Right ventricle myocardium superior (tissue), 1 donor: ENCODE measurements around the gene YARS1. TPM values are rescaled to one million over a fixed set of nuclear protein-coding genes. Genes with fewer than 3 reads are reported as not detected.

Experiments
- ATAC-seq: fragments of 200-7000 bp; cut with Tn5 transposase; one replicate; pipeline ENCODE4 v1.9.1; 2020; ENCODE audit warnings: mild to moderate bottlenecking; ENCODE audit not compliant: poor library complexity
- DNase-seq: peaks from one replicate; pipeline ENCODE4 v3.0.0-alpha.2; 2020
- intact Hi-C: fragments of 100-400 bp; cut with DNase I; formaldehyde crosslinking; loops from one replicate; pipeline ENCODE4 v1.11.2; 2022
- total RNA-seq: library from RNA; stranded (reverse); fragmentation: NEBNext Ultra II Directional; extraction: Animal tissue kit (Norgen Biotek cat#: 25700); gene quantifications from one replicate; pipeline ENCODE4 v1.2.1, GENCODE V29; 2021
- donor health status: DM: no; HTN: yes; CAD: no; lungs with severe emphysema.

YARS1 gene
- total RNA-seq, 1 donor from 2014 or later = 34.1 TPM

DNA sequence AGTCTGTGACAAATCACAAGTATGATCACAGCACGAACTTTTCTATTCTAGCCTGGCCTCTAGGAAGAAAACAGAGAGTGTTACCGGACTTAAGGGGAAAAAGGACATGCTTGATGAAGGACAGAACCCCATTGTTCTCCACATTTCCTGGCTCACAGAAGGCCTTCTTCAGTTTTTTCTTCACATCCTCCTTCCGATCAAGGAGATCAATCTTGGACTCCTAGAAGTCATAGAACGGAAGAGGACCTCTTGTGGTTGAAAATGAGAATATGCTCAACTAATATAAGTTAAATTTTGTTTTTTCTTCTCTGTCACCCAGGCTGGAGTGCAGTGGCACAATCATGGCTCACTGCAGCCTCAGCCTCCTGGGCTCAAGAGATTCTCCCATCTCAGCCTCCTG, 30.3 kb downstream of the YARS1 start:
- ATAC-seq (no peak), DNase-seq (no peak)

DNA sequence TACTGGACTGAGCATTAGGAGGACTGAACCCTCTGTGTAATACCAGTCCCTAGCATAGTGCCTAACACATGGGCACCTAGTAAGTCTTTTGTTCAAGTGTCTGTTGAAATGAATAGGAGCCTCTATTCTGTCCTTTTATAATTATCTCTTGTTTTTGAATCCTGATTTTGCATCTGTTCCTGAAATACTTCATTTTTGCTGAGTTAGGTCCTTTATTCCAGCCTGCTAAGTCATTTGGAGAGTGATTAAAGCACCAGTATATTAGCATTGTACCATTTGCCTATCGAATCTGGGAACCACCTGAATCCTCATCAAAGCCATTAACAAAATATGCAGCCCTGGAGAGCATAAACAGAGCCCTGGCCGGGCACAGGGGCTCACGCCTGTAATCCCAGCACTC, 32.3 kb downstream of the YARS1 start:
- intact Hi-C loops = no loop called here
- no peak for ATAC-seq
- DNase-seq = no peak

More for the DNA sequence above, 30.3 kb downstream of the YARS1 start:
- intact Hi-C loops = no loop called here

DNA sequence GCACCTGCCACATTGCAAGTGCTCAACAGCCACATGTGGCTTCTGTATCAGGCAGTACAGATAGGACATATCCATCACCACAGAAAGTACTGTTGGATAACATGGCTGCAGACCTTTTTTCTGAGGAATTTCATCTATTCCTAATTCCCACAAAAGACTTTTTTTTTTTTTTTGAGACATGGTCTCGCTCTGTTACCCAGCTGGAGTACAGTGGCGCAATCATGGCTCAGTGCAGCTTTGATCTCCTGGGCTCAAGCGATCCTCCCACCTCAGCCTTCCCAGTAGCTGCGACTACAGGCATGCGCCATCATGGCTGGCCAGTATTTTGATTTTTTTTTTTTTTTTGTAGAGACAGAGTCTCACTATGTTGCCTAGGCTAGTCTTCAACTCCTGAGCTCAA, 33.3 kb downstream of the YARS1 start:
- DNase-seq = no peak
- intact Hi-C loops = no loop called here
- ATAC-seq = no peak

DNA sequence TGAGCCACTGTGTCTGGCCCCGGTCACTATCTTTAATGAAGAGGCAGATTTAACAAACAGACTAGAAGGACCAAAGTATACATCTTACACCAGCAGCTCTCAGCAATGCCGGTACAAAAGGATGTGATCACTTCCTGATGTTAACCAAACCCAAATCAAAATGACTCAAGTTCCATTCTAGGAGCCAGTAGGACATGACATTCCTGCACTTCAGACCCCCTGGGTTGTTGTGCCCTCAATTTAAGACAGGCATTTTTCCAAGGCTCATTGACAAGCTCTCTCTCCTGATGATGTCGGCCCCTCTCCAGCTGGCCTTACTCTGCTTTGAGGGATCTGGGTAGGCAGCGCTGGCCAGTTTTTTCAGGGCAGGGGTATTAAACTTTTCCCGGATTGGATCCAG, 35.1 kb downstream of the YARS1 start:
- intact Hi-C loops = no loop called here
- ATAC-seq = no peak
- no peak for DNase-seq

DNA sequence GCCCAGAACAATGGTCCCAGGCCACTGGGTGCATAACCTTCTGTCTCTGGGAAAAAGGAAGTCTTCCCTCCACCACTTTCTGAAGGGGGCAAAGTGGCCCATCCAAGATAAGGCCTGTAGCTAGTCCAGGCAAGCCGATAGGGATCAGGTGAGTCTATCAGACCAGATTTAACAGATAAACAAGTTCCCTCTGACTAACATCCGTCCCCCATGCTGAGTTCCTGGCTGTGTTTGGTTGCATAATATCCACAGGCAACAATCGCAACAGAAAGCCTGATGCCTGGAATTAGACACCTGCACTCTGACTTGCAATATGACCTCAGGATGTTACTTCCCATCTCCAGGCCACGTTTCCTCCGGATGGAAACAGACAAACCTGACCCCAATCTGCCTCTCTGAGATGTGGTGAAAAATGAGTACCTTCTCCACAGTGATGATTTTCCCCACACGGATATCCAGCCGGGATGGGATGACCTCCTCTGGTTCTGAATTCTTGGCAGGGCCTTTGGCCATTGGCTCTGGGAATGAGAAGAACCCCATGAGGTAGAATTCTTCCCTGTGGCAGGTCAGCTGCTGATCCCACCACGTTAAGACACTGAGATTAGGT, 36.4 kb downstream of the YARS1 start:
- DNase-seq (no peak), ATAC-seq (no peak)
- intact Hi-C loops = no loop called here

DNA sequence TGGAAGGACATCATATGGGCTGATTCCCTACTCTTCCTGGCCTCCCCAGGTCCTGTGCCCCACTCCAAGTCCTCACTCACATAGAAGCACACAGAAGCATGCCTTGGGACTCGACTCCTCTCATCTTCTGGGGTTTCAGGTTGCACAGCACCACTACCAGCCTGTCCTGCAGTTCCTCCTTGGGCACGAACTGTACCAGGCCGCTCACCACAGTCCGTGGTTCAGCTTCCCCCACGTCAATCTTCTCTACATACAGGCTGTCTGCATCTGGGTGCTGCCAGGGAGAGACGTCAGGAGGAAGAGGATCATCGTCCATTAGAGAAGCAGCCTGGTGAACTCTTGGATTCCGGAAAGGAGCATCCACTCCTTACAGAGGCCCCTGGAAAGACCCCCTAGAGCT, 37.2 kb downstream of the YARS1 start:
- no peak for ATAC-seq
- intact Hi-C loops = no loop called here

DNA sequence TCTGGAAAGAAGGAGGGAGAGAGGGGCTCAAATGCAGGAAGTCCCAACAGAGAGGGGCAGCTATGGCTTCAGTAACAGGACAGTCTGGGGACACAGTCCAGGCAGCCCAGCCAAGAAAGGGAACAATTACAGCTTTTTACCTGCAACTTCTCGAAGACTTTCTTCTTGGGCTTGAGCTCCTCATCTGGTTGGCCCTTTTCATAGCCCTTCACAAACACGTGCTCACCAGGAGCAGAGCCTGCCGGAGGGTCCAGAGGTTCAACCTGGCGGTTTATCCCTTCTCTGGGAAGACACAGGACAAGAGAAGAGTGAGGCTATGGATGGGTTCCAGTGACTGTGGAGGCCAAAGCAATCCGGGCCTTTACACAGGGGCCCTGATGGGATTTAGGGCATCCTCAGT, 37.9 kb downstream of the YARS1 start:
- DNase-seq (no peak), ATAC-seq (no peak)
- intact Hi-C loops = no loop called here

More for the DNA sequence above, 37.2 kb downstream of the YARS1 start:
- DNase-seq = no peak

DNA sequence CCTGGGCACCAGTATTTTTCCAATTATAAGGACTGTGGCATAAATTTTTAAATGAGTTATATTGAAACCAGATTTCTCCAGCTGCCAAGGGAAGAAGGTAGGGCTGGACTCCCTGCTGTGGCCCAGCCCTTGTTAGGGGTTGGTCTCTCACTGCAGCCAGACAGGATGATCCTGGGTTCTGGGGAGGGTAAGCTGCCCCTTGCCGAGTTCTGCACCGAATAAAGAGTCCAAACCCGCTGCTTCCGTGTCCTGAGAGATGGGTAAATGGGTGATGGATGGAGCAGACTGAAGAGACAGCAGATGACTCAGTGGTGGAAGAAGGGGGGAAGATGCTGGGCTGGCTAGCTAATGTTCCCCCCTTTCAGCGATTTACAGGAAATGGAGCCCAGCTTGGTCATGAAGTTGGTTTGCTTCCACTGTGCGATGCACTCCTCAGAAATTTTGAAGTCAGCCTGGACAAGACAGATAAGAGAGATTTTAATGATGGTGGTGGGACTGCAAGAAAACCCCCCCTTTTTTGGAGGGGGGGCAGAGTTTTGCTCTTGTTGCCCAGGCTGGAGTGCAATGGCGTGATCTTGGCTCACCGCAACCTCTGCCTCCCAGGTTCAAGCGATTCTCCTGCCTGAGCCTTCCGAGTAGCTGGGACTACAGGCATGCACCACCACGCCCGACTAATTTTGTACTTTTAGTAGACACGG, 41.4 kb downstream of the YARS1 start:
- ATAC-seq (no peak), DNase-seq (no peak)
- intact Hi-C loops = no loop called here

DNA sequence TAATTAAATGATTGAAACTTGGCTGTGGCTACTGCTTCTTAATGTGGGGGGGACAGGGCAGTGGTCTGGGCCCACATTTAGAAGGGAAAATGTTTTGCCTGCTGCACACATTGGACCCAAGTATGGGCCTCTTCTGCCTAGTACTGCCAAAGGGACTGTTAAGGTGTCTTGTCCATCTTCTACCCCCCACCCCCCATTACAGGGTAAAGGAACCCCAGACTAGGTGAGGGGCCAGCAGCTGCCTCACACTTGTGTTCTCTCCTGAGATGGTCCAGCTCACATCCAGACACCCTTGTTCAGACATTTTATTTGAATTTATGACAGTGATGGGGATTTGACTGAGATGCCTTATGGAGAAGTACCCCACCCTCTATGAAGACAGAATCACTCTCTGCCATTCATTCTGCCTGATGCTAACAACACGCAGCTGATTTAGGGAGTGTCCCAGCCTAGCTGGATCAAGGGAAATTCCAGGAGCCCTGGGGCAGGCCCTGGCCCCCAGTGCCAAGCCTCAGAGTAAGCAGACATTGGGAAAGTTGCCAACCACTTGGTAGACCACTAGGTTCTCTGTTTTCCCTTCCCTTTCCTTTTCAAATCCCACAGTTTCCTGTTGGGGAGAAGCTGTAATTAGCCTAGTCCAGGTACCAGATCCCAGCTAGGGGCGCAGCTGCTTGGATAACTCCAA, 42.1 kb downstream of the YARS1 start:
- ATAC-seq (no peak), DNase-seq (no peak)
- intact Hi-C loops = no loop called here

DNA sequence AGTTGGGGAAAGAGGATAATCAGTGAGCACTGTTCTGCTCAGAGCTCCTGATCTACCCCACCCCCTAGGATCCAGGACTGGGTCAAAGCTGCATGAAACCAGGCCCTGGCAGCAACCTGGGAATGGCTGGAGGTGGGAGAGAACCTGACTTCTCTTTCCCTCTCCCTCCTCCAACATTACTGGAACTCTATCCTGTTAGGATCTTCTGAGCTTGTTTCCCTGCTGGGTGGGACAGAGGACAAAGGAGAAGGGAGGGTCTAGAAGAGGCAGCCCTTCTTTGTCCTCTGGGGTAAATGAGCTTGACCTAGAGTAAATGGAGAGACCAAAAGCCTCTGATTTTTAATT, 42.7 kb downstream of the YARS1 start:
- intact Hi-C loops = no loop called here
- ATAC-seq = no peak
- no peak for DNase-seq

DNA sequence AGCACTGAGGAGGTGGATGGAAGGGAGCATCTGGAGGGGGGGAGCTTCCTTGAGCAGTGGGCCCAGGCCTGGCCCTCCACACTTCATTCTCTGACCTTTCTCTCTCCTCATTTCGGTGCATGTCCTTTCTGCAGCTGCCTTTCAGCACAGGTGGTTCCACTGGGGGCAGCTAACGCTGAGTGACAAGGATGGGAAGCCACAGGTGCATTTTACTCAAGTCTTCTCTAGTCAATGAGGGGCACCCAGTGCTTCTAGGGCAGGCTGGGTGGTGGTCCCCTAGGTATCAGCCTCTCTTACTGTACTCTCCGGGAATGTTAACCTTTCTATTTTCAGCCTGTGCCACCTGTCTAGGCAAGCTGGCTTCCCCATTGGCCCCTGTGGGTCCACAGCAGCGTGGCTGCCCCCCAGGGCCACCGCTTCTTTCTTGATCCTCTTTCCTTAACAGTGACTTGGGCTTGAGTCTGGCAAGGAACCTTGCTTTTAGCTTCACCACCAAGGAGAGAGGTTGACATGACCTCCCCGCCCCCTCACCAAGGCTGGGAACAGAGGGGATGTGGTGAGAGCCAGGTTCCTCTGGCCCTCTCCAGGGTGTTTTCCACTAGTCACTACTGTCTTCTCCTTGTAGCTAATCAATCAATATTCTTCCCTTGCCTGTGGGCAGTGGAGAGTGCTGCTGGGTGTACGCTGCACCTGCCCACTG, 43.2 kb downstream of the YARS1 start:
- DNase-seq (no peak), ATAC-seq (no peak)
- intact Hi-C loops = loop anchor here (1.0 kb wide), 1 partner anchor 62 kb away; no protein-coding TSS in a partner anchor

DNA sequence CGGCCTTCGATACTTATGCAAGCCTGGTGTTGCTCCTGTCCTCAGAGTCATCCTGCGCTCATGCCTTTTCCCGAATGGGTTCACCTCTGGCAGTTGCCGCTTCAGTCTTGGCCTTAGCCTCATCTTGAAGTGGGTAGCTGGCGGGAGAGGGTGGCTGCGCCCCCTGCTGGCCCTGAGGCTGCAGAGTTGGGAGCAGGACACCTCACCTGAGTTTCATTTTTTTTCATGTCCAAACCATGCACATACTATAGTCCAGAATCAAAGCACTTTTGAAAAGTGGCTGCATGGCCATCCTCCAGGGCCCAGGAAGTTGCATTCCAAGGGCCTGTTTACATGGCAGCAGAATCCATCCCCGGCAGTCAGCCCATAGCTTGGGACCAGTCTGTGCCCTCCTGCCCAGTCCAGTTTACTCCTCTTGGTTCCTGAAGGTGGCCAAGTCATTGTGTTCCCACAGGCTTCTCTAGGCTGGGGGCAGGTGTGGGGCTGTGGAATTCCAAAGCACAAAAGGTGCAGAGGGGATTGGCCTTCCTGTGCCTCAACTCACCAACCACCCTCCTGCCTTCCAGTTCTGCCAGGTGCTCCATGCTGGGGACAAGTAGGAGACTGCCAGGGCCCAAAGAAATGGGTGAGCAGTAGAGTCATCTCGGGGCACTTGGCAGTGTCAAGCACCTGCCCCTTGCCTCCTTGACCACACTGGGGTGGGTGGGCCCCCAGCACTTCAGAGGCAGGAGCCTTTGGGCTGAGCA, 44.0 kb downstream of the YARS1 start:
- ATAC-seq (peak; percentile 92), DNase-seq (peak; percentile 90)
- intact Hi-C loops = loop anchor here (1.0 kb wide), 1 partner anchor 61 kb away; no protein-coding TSS in a partner anchor

DNA sequence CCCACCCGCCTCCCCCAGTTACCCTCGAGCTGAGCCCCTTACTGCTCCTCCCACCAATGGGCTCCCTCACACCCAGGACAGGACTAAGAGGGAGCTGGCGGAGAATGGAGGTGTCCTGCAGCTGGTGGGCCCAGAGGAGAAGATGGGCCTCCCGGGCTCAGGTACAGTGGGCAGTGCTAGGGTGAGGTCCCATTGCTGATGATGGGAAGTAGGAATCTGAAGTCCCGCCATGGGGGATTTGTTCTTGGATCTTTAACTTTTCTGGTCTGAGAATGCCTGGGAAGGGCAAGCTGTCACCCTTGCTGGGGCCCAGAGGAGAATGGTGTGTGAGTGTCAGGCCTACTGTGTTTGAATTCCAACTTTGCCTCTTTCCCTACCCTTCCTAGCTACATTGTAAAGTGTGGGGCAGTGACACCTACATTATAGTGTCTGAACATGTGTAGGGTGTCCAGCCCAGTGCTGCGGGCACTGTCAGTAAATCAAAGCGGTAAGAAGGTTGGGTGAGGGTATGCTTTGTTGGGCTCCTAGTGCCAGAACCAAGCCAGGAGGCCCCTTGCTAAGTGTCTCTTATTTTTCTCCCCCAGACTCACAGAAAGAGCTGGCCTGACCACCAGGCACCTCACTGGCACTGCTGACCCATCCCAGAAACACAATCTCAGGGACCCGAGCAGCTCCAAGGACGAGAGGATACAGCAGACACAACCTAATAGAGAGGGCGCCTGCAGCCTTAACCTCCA, 44.7 kb downstream of the YARS1 start:
- DNase-seq (no peak), ATAC-seq (peak; percentile 7)
- intact Hi-C loops = loop anchor here (1.0 kb wide), 1 partner anchor 60 kb away; no protein-coding TSS in a partner anchor

DNA sequence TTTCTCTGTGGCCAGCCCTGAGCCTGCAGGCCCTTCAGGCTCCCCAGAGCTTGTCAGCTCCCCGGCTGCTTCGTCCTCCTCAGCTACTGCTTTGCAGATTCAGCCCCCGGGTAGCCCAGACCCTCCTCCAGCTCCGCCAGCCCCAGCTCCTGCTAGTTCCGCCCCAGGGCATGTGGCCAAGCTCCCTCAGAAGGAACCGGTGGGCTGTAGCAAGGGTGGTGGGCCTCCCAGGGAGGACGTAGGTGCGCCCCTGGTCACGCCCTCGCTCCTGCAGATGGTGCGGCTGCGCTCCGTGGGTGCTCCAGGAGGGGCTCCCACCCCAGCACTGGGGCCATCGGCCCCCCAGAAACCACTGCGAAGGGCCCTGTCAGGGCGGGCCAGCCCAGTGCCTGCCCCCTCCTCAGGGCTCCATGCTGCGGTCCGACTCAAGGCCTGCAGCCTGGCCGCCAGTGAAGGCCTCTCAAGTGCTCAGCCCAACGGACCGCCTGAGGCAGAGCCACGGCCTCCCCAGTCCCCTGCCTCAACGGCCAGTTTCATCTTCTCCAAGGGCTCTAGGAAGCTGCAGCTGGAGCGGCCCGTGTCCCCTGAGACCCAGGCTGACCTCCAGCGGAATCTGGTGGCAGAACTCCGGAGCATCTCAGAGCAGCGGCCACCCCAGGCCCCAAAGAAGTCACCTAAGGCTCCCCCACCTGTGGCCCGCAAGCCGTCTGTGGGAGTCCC, 45.4 kb downstream of the YARS1 start:
- intact Hi-C loops = no loop called here

DNA sequence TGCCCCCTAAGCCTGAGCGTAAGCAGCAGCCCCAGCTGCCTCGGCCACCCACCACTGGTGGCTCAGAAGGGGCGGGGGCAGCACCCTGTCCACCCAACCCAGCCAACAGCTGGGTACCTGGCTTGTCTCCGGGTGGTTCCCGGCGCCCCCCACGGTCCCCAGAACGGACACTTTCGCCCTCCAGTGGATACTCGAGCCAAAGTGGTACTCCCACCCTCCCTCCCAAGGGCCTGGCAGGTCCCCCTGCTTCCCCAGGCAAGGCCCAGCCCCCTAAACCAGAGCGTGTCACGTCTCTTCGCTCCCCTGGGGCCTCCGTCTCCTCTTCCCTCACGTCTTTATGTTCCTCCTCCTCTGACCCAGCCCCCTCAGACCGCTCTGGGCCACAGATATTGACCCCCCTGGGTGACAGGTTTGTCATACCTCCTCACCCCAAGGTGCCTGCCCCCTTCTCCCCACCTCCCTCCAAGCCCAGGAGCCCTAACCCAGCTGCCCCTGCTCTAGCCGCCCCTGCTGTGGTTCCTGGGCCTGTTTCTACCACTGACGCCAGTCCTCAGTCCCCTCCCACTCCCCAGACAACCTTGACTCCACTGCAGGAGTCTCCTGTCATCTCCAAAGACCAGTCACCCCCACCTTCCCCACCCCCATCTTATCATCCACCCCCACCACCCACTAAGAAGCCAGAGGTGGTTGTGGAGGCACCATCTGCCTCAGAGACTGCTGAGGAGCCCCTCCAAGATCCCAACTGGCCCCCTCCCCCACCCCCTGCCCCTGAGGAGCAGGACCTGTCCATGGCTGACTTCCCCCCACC, 46.2 kb downstream of the YARS1 start:
- DNase-seq (no peak), ATAC-seq (no peak)
- intact Hi-C loops = no loop called here

More for the DNA sequence above, 45.4 kb downstream of the YARS1 start:
- no peak for ATAC-seq
- no peak for DNase-seq

DNA sequence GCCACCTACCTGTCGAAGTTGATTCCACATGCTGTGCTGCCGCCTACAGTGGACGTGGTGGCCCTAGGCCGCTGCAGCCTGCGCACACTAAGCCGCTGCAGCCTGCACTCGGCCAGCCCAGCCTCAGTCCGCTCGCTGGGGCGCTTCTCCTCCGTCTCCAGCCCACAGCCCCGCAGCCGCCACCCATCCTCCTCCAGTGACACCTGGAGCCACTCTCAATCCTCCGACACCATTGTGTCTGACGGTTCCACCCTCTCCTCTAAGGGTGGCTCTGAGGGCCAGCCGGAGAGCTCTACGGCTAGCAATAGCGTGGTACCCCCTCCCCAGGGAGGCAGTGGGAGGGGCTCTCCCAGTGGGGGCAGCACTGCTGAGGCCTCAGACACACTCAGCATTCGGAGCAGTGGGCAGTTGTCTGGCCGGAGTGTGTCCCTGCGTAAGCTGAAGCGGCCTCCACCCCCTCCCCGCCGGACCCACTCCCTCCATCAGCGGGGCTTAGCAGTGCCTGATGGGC, 46.9 kb downstream of the YARS1 start:
- no peak for ATAC-seq
- intact Hi-C loops = no loop called here
- no peak for DNase-seq
